ENCODE data around the gene ASB14. TPM values are rescaled to one million over a fixed set of nuclear protein-coding genes. Genes with fewer than 3 reads are reported as not detected.

ASB14 gene
- total RNA-seq, 2 experiments from 2014 or later: not detected

DNA sequence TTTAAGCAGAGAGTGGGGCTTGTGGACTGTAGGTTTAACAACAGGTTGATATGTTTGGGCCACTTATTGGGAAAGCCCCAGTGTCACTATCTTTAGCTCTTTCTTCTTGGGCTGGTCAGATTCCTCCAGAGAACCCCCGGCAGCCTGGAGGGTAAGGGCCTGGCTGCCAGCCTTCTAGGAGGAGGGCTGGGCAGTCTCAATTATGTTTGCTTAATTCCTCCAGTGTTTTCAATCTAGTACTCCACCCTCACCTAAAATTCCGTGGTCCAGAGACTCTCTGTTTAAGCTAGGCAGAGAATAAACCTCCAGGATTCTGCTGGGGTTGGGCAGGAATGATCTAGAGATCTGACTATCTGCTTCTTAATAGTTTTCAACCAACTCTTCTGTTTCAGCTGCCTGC is 5.3 kb downstream of the ASB14 start:
- Mint-ChIP-seq H3K27ac (no peak overlapping the region), H3K9me3 (no peaks in the 10 kb centered on the region), H3K36me3 (ENCODE audit: low read depth) (no peaks in the 10 kb centered on the region), H3K4me3 (no peak overlapping the region), H3K4me1 (peaks cover 3% of the 10 kb centered on the region), H3K27me3 (peaks cover 10% of the 10 kb centered on the region)
- CTCF ChIA-PET: no interaction called here
- POLR2A ChIA-PET: no interaction called here
- DNase-seq: no peak

- H3K36me3 Mint-ChIP-seq (ENCODE audit: low read depth): no peaks in the 10 kb centered on the region
- POLR2A ChIA-PET: no interaction called here
- DNase-seq: no peak
- peaks cover 1% of the 10 kb centered on the region for H3K27me3 Mint-ChIP-seq
- H3K4me3 Mint-ChIP-seq: no peak overlapping the region
- peaks cover 3% of the 10 kb centered on the region for H3K9me3 Mint-ChIP-seq
- H3K4me1 Mint-ChIP-seq: no peaks in the 10 kb centered on the region
- CTCF ChIA-PET: no interaction called here
- H3K27ac Mint-ChIP-seq: no peak overlapping the region
Measured at GRCh38 chr3:57283334-57283733, 9.2 kb downstream of the ASB14 start.

GRCh38 chr3:57281715-57282114 is 10.8 kb downstream of the ASB14 start:
- Mint-ChIP-seq H3K4me3 (no peak overlapping the region), H3K27ac (no peak overlapping the region), H3K36me3 (ENCODE audit: low read depth) (no peaks in the 10 kb centered on the region), H3K9me3 (peaks cover 3% of the 10 kb centered on the region), H3K27me3 (no peaks in the 10 kb centered on the region), H3K4me1 (no peaks in the 10 kb centered on the region)
- POLR2A ChIA-PET: no interaction called here
- no peak for DNase-seq
- CTCF ChIA-PET: no interaction called here

DNA sequence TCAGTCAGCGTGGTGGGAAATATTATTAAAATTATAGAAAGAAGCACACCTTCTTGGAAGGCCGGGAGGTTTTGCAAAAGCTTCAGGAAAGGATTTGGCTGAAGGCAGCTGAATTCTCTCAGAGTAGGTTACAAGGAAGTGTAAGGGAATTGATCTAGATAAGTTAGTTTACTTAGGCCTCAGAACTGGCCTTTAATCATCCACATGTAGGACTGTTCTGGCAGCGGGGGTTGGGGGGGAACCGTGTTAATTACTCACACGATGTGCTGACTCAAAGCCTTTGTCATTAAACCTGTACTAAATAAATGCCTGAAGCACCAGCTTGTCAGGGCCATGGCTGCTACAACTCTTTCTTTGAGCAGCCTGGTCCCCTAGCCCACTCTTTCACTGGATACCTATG is 12.8 kb downstream of the ASB14 start:
- H3K4me3 Mint-ChIP-seq: no peak overlapping the region
- ChIA-PET POLR2A (no interaction called here), CTCF (no interaction called here)
- H3K27me3 Mint-ChIP-seq: no peaks in the 10 kb centered on the region
- H3K27ac Mint-ChIP-seq: no peak overlapping the region
- no peaks in the 10 kb centered on the region for H3K36me3 Mint-ChIP-seq (ENCODE audit: low read depth)
- peaks cover 3% of the 10 kb centered on the region for H3K9me3 Mint-ChIP-seq
- no peak for DNase-seq
- no peaks in the 10 kb centered on the region for H3K4me1 Mint-ChIP-seq

GRCh38 chr3:57278237-57278636 is 14.2 kb downstream of the ASB14 start:
- no peak for DNase-seq
- H3K27me3 Mint-ChIP-seq: no peaks in the 10 kb centered on the region
- H3K27ac Mint-ChIP-seq: no peak overlapping the region
- H3K4me3 Mint-ChIP-seq: no peak overlapping the region
- H3K9me3 Mint-ChIP-seq: peaks cover 3% of the 10 kb centered on the region
- H3K4me1 Mint-ChIP-seq: no peaks in the 10 kb centered on the region
- no peaks in the 10 kb centered on the region for H3K36me3 Mint-ChIP-seq (ENCODE audit: low read depth)
- CTCF ChIA-PET: no interaction called here
- POLR2A ChIA-PET: no interaction called here

DNA sequence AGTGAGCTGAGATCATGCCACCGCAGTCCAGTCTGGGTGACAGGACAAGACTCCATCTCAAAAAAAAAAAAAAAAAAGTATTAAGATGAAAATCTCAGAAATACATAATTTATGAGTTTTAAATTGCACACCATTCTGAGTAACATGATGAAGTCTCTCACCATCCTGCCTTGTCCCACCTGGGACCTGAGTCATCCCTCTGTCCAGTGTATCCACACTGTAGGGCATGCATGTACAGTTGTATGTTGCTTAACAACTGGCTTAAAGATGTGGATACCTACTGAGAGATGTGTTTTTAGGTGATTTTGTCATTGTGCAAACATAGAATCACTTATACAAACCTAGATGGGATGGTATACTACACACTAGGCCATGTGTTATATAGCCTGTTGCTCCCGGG is 17.1 kb downstream of the ASB14 start:
- no peaks in the 10 kb centered on the region for H3K4me1 Mint-ChIP-seq
- peaks cover 1% of the 10 kb centered on the region for H3K9me3 Mint-ChIP-seq
- no peak overlapping the region for H3K4me3 Mint-ChIP-seq
- DNase-seq: no peak
- CTCF ChIA-PET: no interaction called here
- POLR2A ChIA-PET: interaction anchor here (0.6 kb wide), 1 partner anchor 164 kb away, joined by 3 read pairs; no protein-coding TSS in a partner anchor
- no peaks in the 10 kb centered on the region for H3K27me3 Mint-ChIP-seq
- peaks cover 4% of the 10 kb centered on the region for H3K36me3 Mint-ChIP-seq (ENCODE audit: low read depth)
- H3K27ac Mint-ChIP-seq: no peak overlapping the region

DNA sequence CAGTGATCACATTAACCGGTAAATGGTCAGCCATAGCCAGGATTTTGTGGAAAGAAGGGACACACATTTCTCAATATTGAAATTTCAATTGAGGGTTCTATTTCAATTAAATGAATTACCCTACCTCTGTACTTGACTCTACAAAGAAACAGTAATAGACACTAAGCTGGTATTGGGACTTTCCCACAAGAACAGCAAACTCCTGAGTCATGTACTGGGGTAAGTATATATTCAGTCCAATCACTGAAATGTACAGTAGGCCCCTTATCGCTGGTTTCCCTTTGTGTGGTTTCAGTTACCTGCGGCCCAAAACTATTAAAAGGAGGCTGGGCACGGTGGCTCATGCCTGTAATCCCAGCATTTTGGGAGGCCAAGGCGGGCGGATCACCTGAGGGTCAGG is 17.6 kb downstream of the ASB14 start:
- H3K27ac Mint-ChIP-seq: no peak overlapping the region
- POLR2A ChIA-PET: interaction anchor here (0.6 kb wide), 1 partner anchor 164 kb away, joined by 3 read pairs; no protein-coding TSS in a partner anchor
- no peak for DNase-seq
- H3K4me1 Mint-ChIP-seq: no peaks in the 10 kb centered on the region
- no peaks in the 10 kb centered on the region for H3K9me3 Mint-ChIP-seq
- H3K4me3 Mint-ChIP-seq: no peak overlapping the region
- H3K27me3 Mint-ChIP-seq: no peaks in the 10 kb centered on the region
- H3K36me3 Mint-ChIP-seq (ENCODE audit: low read depth): peaks cover 7% of the 10 kb centered on the region
- CTCF ChIA-PET: no interaction called here

GRCh38 chr3:57268416-57268815 is 24.1 kb downstream of the ASB14 start:
- ChIA-PET POLR2A (no interaction called here), CTCF (no interaction called here)
- Mint-ChIP-seq H3K4me3 (no peak overlapping the region), H3K27me3 (no peaks in the 10 kb centered on the region), H3K9me3 (peaks cover under 1% of the 10 kb centered on the region), H3K36me3 (ENCODE audit: low read depth) (peaks cover 63% of the 10 kb centered on the region), H3K27ac (no peak overlapping the region), H3K4me1 (no peaks in the 10 kb centered on the region)
- no peak for DNase-seq

DNA sequence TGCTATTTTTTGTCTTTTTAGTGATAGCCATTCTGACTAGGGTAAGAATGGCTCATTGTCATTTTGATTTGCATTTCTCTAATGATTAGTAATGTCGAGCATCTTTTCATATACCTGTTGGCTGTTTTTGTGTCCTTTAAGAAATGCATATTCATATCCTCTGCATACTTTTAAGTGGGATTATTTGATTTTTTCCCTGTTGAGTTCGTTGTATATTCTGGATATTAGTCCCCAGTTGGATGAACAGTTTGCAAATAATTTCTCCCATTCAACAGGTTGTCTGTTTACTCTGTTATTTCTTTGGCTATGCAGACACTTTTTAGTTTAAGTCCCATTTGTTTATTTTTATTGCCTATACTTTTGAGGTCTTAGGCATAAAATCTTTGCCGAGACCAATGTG is 30.6 kb downstream of the ASB14 start:
- Mint-ChIP-seq H3K36me3 (ENCODE audit: low read depth) (peaks cover 72% of the 10 kb centered on the region), H3K4me1 (no peaks in the 10 kb centered on the region), H3K9me3 (peaks cover 3% of the 10 kb centered on the region), H3K27ac (no peak overlapping the region), H3K27me3 (no peaks in the 10 kb centered on the region), H3K4me3 (no peak overlapping the region)
- ChIA-PET CTCF (no interaction called here), POLR2A (no interaction called here)
- no peak for DNase-seq

- ChIA-PET CTCF (no interaction called here), POLR2A (no interaction called here)
- DNase-seq: no peak
- Mint-ChIP-seq H3K36me3 (ENCODE audit: low read depth) (peaks cover 66% of the 10 kb centered on the region), H3K27ac (no peak overlapping the region), H3K4me1 (no peaks in the 10 kb centered on the region), H3K9me3 (peaks cover 3% of the 10 kb centered on the region), H3K4me3 (no peak overlapping the region), H3K27me3 (no peaks in the 10 kb centered on the region)
Measured at GRCh38 chr3:57261119-57261518, 31.4 kb downstream of the ASB14 start.

DNA sequence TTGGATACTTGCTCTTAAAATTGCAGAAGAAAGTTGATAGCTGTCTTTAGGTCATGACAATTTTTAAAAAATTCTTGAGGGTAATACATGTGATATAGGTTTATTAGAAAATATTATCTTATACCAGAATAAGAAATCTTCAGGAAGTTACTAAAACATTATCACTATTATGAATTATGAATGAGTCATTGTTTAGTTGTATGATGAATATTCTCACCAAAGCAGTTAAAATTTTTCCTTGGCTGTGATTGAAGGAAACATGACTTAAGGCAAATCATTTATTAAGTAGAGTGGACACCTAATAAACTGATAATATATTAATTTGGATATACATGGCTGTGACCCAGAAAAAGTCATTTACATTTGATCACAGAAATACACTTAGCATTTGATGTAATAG is 34.8 kb downstream of the ASB14 start:
- CTCF ChIA-PET: no interaction called here
- POLR2A ChIA-PET: no interaction called here
- DNase-seq: no peak

DNA sequence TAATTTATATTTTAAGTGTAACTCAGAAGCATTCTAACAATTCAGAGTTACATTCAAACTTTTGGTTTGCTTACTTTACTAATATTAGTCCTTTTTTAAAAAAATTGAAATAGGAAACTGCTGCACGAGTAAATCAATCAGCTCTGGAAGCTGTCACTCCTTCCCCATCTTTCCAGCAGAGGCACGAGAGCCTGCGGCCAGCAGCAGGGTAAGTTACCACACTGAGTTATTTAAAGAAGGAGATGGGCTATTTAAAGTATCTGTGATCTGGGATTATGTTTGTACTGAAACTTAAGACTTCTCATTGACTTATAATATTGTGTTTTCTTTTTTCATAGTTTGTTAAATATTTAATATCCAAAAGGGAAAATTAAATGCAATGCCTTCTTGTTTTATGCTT is 35.6 kb downstream of the ASB14 start:
- Mint-ChIP-seq H3K4me3 (no peak overlapping the region), H3K9me3 (no peaks in the 10 kb centered on the region), H3K27ac (no peak overlapping the region), H3K27me3 (no peaks in the 10 kb centered on the region), H3K36me3 (ENCODE audit: low read depth) (peaks cover 46% of the 10 kb centered on the region), H3K4me1 (no peaks in the 10 kb centered on the region)
- ChIA-PET POLR2A (no interaction called here), CTCF (no interaction called here)
- no peak for DNase-seq

More for the DNA sequence above, 34.8 kb downstream of the ASB14 start:
- Mint-ChIP-seq H3K27me3 (no peaks in the 10 kb centered on the region), H3K27ac (no peak overlapping the region), H3K4me1 (no peaks in the 10 kb centered on the region), H3K9me3 (no peaks in the 10 kb centered on the region), H3K4me3 (no peak overlapping the region), H3K36me3 (ENCODE audit: low read depth) (peaks cover 46% of the 10 kb centered on the region)

GRCh38 chr3:57252404-57252803 is 40.1 kb downstream of the ASB14 start:
- Mint-ChIP-seq H3K27me3 (no peaks in the 10 kb centered on the region), H3K4me1 (no peaks in the 10 kb centered on the region), H3K4me3 (no peak overlapping the region), H3K9me3 (no peaks in the 10 kb centered on the region), H3K36me3 (ENCODE audit: low read depth) (peaks cover 36% of the 10 kb centered on the region), H3K27ac (no peak overlapping the region)
- CTCF ChIA-PET: no interaction called here
- no peak for DNase-seq
- POLR2A ChIA-PET: no interaction called here

DNA sequence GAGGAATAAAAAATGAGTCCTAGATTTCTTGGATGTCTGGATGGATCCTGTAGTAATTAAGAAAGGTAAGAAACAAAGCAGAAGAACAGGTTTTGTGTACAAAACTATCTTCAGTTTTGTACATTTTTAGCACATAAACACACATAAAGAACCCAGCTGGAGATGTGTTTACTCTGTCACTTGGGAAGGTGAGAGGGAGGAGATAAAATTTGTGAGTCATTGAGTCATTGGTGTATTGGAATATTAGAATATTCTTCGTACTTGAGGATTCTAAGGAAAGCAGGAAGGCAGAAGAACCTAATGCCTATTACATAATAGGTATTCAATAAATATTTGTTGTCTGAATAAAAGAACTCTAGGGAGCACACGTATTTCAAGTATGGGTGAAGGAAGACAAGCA is 47.5 kb downstream of the ASB14 start:
- CTCF ChIA-PET: interaction anchor here (1.8 kb wide), 1 partner anchor 75 kb away, joined by 3 read pairs; no protein-coding TSS in a partner anchor

More for the DNA sequence above, 47.5 kb downstream of the ASB14 start:
- no peak for DNase-seq
- H3K4me3 Mint-ChIP-seq: no peak overlapping the region
- H3K27me3 Mint-ChIP-seq: no peaks in the 10 kb centered on the region
- H3K27ac Mint-ChIP-seq: no peak overlapping the region
- H3K9me3 Mint-ChIP-seq: no peaks in the 10 kb centered on the region
- no peaks in the 10 kb centered on the region for H3K4me1 Mint-ChIP-seq
- POLR2A ChIA-PET: no interaction called here
- peaks cover 47% of the 10 kb centered on the region for H3K36me3 Mint-ChIP-seq (ENCODE audit: low read depth)
